ENCODE measurements around the gene KIAA1614.
A peak's percentile ranks its signal among the peaks of the same experiment; 100 is the strongest.

The KIAA1614 gene

GRCh38 chr1:180925471-180926051, 12.9 kb downstream of the KIAA1614 start:
- DNase-seq: no peak

- DNase-seq: no peak
Measured at GRCh38 chr1:180926164-180926981, 13.7 kb downstream of the KIAA1614 start.

- peak; percentile 40 for DNase-seq
Measured at GRCh38 chr1:180927348-180927747, 14.7 kb downstream of the KIAA1614 start.

- DNase-seq: peak; percentile 68
Measured at GRCh38 chr1:180927841-180928240, 15.1 kb downstream of the KIAA1614 start.

GRCh38 chr1:180928331-180929230, 15.9 kb downstream of the KIAA1614 start:
- DNase-seq: peak; percentile 92

GRCh38 chr1:180929389-180929788, 16.7 kb downstream of the KIAA1614 start:
- no peak for DNase-seq

- DNase-seq: peak; percentile 81
Measured at GRCh38 chr1:180930687-180931086, 18.0 kb downstream of the KIAA1614 start.

- DNase-seq: no peak
Measured at GRCh38 chr1:180931529-180931928, 18.8 kb downstream of the KIAA1614 start.

GRCh38 chr1:180932378-180932777, 19.7 kb downstream of the KIAA1614 start:
- no peak for DNase-seq

GRCh38 chr1:180933141-180933540, 20.4 kb downstream of the KIAA1614 start:
- DNase-seq: no peak

- no peak for DNase-seq
Measured at GRCh38 chr1:180934563-180934962, 21.9 kb downstream of the KIAA1614 start.

GRCh38 chr1:180935326-180936109, 22.8 kb downstream of the KIAA1614 start:
- DNase-seq: no peak

GRCh38 chr1:180936110-180937011, 23.7 kb downstream of the KIAA1614 start:
- no peak for DNase-seq

- no peak for DNase-seq
Measured at GRCh38 chr1:180937012-180937372, 24.3 kb downstream of the KIAA1614 start.

- DNase-seq: no peak
Measured at GRCh38 chr1:180937624-180938225, 25.0 kb downstream of the KIAA1614 start.

- DNase-seq: no peak
Measured at GRCh38 chr1:180939073-180939710, 26.5 kb downstream of the KIAA1614 start.

- no peak for DNase-seq
Measured at GRCh38 chr1:180939711-180940103, 27.0 kb downstream of the KIAA1614 start.

GRCh38 chr1:180940445-180940844, 27.7 kb downstream of the KIAA1614 start:
- no peak for DNase-seq

- no peak for DNase-seq
Measured at GRCh38 chr1:180941518-180942275, 29.0 kb downstream of the KIAA1614 start.

- DNase-seq: no peak
Measured at GRCh38 chr1:180945151-180945550, 32.5 kb downstream of the KIAA1614 start.
